HG02623 (cell line): Measurements from ENCODE around the gene MLX.
"Not testable (repeated sequence)": the region's sequence is repeated elsewhere in the genome, so short reads cannot be mapped to it uniquely, and the experiment has no call there.

Source experiments
- ATAC-seq: cut with Tn5 transposase; IDR thresholded peaks from one replicate; pipeline ENCODE4 v1.9.1; 2021; ENCODE audit warnings: moderate library complexity; ENCODE audit not compliant: unreplicated experiment

Gene MLX

DNA sequence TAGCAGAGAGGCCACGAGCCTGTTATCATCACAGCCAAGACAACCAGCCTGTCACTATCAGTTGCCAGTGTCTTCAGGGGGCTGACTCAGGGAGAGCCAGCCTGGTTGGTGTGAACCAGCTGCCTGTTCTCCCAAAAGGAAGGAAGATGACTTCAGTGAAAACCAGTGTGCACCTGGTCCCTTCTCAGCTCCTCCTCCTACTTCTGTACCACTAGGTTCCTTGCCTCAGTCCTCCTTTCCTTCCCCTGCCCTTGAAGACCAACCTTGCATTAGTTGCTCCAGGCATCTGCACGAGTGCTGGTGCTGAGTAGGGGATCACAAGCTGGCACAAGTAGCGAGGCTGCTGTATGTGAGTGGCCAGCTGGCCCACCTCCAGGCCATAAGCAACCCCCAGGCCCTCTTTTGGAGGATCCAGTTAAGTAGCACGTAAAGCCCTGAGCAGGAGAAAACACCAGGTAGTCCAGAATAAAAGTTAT is 51.1 kb downstream of the MLX start:
- peak; percentile 13 for ATAC-seq

DNA sequence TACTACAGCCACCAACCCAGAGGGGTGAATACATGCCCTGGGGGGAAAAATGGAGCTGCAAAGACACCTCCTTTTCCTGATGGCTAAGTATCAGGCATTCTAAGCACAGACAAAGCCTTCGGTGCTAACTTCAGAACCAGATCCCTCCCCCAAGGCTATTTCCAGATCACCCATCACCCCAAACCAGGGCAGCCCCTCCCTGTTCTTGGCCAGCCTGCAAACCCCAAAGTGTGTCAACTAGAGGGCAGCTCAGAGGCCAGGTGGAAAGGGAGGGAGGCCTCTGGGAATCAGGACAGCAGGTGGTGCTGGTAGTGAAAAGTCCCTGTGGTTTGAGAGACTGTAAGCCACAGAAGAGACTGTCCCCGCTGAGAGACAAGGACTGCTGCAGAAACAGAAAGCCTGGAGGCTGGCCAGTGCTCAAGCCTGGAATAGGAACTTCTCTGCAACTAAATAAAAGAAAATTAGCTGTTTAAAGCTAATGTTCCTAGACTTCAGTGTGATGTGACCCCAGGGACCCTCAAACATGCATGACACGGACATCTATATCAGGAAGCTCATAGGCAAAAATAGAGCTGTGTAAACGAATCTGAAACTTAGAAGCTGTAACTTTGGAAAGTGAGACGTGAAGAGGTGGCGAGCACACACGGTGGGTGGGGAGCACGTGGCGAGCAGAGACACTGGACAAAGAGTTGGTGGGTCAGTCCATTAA is 51.7 kb downstream of the MLX start:
- peak; percentile 75 for ATAC-seq

DNA sequence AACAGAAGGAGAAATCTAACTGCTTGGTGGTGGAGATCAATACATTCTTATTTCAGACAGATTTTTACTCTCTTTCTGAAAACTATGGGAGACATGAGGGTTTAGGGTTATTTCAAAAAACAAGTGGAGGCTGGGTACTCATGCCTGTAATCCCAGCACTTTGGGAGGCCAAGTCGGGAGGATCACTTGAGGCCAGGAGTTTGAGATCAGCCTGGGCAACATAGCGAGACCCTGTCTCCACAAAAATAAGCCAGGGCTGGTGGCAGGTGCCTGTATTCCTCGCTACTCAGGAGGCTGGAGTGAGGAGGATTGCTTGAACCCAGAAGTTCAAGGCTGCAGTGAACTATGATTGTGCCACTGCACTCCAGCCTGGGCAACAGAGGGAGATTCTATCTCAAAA is 55.1 kb downstream of the MLX start:
- not testable (repeated sequence) for ATAC-seq
